Right atrium auricular region (tissue), 2 donors: ENCODE results near the gene RERE. TPM values are rescaled to one million over a fixed set of nuclear protein-coding genes. Genes with fewer than 3 reads are reported as not detected.
"Not testable (repeated sequence)": the region's sequence is repeated elsewhere in the genome, so short reads cannot be mapped to it uniquely, and the experiment has no call there.

Experiments
- DNase-seq: peaks from one replicate; pipeline ENCODE4 v3.0.0-alpha.2; 2019; ENCODE audit warnings: low spot score
- H3K27ac ChIP-seq, 2 donors: fragments of 200-600 bp; sonication (generic); 1 replicate in 1 of 2; 2 replicates in 1 of 2; pipeline ENCODE4 v1.5.1; 2016 to 2019
- H3K27me3 ChIP-seq, 2 donors: fragments of 200-600 bp; sonication (generic); one replicate each; pipeline versions ENCODE4 v1.5.1 to v1.6.0; 2017 to 2019
- H3K36me3 ChIP-seq: fragments of 200-600 bp; sonication (generic); one replicate; pipeline ENCODE4 v1.5.1; 2016
- H3K4me1 ChIP-seq, 2 donors: fragments of 200-600 bp; sonication (generic); one replicate each; pipeline versions ENCODE4 v1.5.1 to v1.6.0; 2017 to 2019
- H3K4me3 ChIP-seq, 2 donors: fragments of 200-600 bp; sonication (generic); 1 replicate in 1 of 2; 2 replicates in 1 of 2; pipeline ENCODE4 v1.5.1; 2017 to 2019; ENCODE audit warnings: mild to moderate bottlenecking in 1 of 2, moderate library complexity in 1 of 2
- H3K9me3 ChIP-seq, 2 donors: fragments of 200-600 bp; sonication (generic); one replicate each; pipeline ENCODE4 v1.5.1; 2019
- CTCF ChIP-seq, 2 donors: fragments of 200-600 bp; sonication (generic); IDR thresholded peaks; one replicate each; pipeline ENCODE4 v1.5.1; 2019; ENCODE audit warnings: antibody characterized with exemption in 2 of 2
- total RNA-seq, 2 donors: library from RNA; depleted of rRNA; stranded (reverse); fragments of >200 nt; gene quantifications; one replicate each; pipeline ENCODE4 v1.1.0, GENCODE V29; 2016

RERE gene
- total RNA-seq, 2 donors from 2014 or later: 99.8 to 125 TPM

DNA sequence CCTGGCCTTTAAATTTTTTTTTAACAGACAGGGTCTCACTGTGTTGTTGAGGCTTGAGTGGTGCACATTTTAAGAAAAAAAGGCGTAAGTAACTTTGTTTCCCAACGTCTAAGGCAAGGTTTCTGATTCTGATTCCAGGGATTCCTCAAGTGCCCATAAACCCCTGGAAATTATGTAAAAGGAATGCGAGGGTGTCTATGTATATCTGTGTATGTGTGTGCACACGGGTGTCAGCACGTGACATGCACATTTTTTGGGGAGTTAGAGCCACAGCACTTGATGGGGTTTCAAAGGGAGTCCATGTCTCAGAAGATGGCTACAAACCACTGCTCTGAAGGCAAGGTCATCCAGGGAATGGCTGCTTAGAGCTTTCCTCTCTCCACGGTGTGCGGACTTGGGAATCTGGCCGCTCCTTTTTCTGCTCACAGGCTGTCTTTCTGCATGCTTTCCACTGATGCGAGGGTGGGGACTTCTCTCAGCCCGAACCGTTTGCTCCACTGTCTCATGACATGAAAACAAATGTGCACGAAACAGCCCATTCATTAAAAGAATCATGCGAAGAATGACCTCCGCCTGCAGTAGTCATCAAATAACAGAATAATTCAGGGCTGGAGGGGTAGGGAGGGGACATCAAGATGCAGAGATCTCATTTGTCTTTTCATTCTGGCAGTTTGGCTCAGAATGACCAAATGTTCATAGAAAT, 18.7 kb upstream of the RERE start:
- Histone ChIP-seq H3K4me3 (no peak overlapping the region), H3K9me3 (no peaks in the 10 kb centered on the region), H3K27me3 (no peaks in the 10 kb centered on the region), H3K27ac (no peak overlapping the region), H3K4me1 (no peaks in the 10 kb centered on the region), H3K36me3 (no peaks in the 10 kb centered on the region)
- DNase-seq: no peak
- no peak for TF ChIP-seq CTCF (IDR thresholded peaks at IDR 0.05)

- H3K9me3 ChIP-seq: no peaks in the 10 kb centered on the region
- H3K4me3 ChIP-seq: no peak overlapping the region
- no peaks in the 10 kb centered on the region for H3K27me3 ChIP-seq
- peak in 1 of 2 donors; percentile 18 for TF ChIP-seq CTCF (IDR thresholded peaks at IDR 0.05)
- DNase-seq: no peak
- H3K27ac ChIP-seq: no peak overlapping the region
- no peaks in the 10 kb centered on the region for H3K36me3 ChIP-seq
- no peaks in the 10 kb centered on the region for H3K4me1 ChIP-seq
Observed at GRCh38 chr1:8831340-8831739, 13.9 kb upstream of the RERE start.

DNA sequence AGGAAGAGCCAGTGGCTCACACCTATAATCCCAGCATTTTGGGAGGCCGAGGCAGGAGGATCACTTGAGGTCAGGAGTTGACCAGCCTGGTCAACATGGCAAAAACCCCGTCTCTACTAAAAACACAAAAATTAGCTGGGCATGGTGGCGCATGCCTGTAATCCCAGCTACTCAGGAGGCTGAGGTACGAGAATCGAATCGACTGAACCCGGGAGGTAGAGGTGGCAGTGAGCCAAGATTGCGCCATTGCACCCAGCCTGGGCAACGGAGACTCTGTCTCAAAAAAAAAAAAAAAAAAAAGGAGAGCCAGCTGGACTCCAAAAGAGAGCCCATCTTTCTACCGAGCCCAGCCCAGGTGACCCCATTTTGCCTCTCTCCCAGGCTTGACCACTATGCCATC, 13.3 kb upstream of the RERE start:
- H3K4me1 ChIP-seq, H3K36me3 ChIP-seq, DNase-seq, H3K4me3 ChIP-seq, H3K27me3 ChIP-seq, H3K27ac ChIP-seq, H3K9me3 ChIP-seq: not testable (repeated sequence)

DNA sequence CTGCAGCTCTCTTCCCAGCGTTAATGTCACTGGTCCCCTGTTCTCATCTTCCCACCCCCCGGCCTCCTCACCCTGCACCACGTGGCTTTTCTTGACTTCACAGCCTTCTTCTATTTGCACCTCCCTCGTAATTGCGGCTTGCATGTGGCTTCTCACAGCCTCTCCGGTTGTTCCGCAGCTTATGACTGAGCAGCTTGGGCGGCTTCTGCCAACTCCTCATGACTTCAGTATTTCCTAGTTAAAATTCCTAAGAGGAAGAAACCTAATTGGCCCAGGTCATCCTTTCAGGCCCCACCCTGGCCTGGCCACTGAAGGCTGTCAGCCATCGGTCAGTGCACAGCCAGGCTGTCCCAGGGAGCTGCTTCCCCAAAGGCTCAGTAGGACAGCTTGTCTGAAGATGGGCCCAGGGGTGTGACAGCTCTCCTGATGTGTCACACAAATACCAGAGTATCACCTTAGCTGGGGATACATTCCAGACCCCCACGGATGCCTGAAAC, 8.6 kb upstream of the RERE start:
- Histone ChIP-seq H3K36me3 (no peaks in the 10 kb centered on the region), H3K4me3 (no peak overlapping the region), H3K9me3 (no peaks in the 10 kb centered on the region), H3K27me3 (no peaks in the 10 kb centered on the region), H3K27ac (no peak overlapping the region), H3K4me1 (peaks cover 0 to 21% of the 10 kb centered on the region in 2 donors)
- no peak for TF ChIP-seq CTCF (IDR thresholded peaks at IDR 0.05)
- peak; percentile 71 for DNase-seq

GRCh38 chr1:8823295-8823664, 5.8 kb upstream of the RERE start:
- Histone ChIP-seq H3K4me1 (peaks cover 0 to 24% of the 10 kb centered on the region in 2 donors), H3K4me3 (no peak overlapping the region), H3K9me3 (no peaks in the 10 kb centered on the region), H3K36me3 (no peaks in the 10 kb centered on the region), H3K27me3 (no peaks in the 10 kb centered on the region), H3K27ac (no peak overlapping the region)
- DNase-seq: no peak
- TF ChIP-seq CTCF (IDR thresholded peaks at IDR 0.05): no peak

DNA sequence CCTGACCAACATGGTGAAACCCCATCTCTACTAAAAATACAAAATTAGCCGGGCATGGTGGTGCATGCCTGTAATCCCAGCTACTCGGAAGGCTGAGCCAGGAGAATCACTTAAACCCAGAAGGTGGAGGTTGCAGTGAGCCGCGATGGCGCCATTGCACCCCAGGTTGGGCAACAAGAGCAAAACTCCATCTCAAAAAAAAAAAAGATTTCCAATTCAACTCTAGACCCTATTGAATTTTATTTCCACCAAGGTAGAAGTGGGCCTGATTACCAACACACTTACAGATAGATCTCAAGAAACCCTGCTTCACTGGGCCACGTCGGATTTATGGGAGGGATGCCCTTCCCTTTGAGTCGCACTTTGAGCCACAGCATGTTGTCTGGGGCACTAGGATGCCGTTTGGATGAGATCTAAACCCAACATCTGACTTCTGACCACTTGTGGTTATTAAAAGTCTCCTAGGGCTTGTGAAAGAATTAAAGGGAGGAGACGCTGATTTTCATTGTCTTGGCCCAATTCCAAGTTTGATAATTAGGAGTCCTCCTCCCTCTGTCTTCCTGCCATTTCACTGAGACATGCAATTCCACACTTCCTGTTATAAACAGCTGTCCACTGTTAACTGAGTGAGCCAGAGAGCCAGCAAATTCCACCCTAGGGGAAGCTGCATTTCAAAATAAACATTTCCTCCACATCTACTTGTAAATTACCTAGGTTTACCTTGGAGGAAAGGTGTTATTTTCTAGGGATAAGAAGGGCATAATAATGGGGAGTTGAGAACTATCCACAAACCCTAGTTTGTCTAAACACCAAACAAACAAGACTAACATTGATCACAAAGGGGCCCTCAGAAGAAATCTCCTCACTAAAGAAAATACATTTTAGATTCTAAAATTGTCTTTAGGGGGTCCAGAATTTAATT, 5.2 kb upstream of the RERE start:
- no peak for TF ChIP-seq CTCF (IDR thresholded peaks at IDR 0.05)
- Histone ChIP-seq H3K9me3 (no peaks in the 10 kb centered on the region), H3K36me3 (no peaks in the 10 kb centered on the region), H3K27ac (peak overlapping the region in 1 of 2 donors; percentile 37), H3K4me1 (peaks cover 0 to 25% of the 10 kb centered on the region in 2 donors), H3K4me3 (no peak overlapping the region), H3K27me3 (no peaks in the 10 kb centered on the region)
- DNase-seq: peak; percentile 60
